ENCODE data around the gene ST13.
"Not testable (repeated sequence)": the region's sequence is repeated elsewhere in the genome, so short reads cannot be mapped to it uniquely, and the experiment has no call there.

ST13 gene

GRCh38 chr22:40853333-40853732, 3.1 kb downstream of the ST13 start:
- intact Hi-C loops (cut with DNase I) = no loop called here
- no peak for DNase-seq

DNA sequence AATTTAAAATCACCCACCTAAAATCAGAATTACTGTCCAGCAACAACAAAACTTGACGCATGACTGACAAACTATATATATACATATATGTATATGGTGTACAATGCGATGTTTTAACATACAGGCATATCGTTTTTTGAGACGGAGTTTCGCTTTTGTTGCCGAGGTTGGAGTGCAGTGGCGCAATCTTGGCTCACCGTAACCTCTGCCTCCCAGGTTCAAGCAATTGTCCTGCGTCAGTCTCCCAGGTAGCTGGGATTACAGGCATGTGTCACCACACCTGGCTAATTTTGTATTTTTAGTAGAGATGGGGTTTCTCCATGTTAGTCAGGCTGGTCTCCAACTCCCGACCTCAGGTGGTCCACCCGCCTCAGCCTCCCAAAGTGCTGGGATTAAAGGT, 10.6 kb downstream of the ST13 start:
- DNase-seq; intact Hi-C loops (cut with DNase I): not testable (repeated sequence)

GRCh38 chr22:40844951-40845350, 11.5 kb downstream of the ST13 start:
- intact Hi-C loops (cut with DNase I) = no loop called here
- DNase-seq = no peak

DNA sequence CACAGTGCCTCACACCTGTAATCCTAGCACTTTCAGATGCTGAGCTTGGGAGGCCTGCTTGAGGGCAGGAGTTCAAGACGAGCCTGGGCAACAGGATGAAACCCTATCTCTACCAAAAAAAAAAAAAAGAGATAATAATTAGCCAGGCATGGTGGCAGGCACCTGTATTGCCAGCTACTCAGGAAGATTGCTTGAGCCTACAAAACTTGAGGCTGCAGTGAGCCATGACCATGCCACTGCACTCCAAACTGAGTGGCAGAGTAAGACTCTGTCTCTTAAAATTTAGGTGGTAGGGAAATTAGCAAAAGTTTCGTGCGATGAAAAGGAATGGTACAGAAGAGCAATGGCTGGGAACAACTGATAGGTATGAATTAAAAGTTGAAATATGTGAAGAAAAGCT, 18.0 kb downstream of the ST13 start:
- intact Hi-C loops (cut with DNase I) = no loop called here
- DNase-seq = no peak

GRCh38 chr22:40834619-40835018, 21.8 kb downstream of the ST13 start:
- intact Hi-C loops (cut with DNase I) = no loop called here
- no peak for DNase-seq

DNA sequence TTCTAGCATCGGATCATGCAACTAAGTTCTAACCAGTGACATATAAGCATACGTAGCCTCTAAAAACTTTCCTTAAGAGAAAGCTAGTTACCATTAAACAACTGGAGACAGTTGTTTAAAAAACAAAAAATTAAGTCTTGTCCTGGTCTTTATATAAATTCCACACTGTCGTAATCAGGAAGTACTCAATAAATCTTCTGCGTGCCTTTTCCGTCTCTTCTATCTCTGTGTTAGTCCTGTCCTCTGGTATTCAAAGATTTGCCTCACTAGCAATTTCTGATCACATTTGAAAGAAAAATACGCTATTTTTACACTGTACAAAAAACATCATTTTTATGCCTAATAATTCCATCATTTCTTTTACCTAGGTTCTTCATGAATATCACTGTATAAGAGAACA, 27.3 kb downstream of the ST13 start:
- no peak for DNase-seq
- intact Hi-C loops (cut with DNase I) = no loop called here

GRCh38 chr22:40826984-40827741, 29.3 kb downstream of the ST13 start:
- no peak for DNase-seq
- intact Hi-C loops (cut with DNase I) = no loop called here

DNA sequence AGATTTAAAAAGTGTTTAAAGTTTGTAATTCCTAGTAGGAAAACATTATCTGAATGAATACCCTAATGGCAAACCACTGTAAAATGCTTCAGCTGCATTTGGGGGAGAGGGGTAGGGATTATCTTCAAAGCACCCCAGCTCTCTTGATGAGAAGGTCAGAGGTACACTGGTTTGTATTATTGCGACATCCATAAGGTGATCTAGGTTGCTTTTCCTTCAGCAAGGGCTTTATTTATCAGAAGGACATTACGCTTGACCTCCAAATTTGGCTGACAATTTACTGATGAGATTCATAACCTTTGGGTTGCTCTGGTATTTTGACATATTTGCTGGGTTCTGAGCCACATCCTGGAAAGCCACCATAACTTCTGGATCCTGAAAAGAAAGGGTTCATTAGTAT, 30.1 kb downstream of the ST13 start:
- intact Hi-C loops (cut with DNase I); DNase-seq: not testable (repeated sequence)

GRCh38 chr22:40823426-40823825, 33.0 kb downstream of the ST13 start:
- intact Hi-C loops (cut with DNase I) = no loop called here
- no peak for DNase-seq

DNA sequence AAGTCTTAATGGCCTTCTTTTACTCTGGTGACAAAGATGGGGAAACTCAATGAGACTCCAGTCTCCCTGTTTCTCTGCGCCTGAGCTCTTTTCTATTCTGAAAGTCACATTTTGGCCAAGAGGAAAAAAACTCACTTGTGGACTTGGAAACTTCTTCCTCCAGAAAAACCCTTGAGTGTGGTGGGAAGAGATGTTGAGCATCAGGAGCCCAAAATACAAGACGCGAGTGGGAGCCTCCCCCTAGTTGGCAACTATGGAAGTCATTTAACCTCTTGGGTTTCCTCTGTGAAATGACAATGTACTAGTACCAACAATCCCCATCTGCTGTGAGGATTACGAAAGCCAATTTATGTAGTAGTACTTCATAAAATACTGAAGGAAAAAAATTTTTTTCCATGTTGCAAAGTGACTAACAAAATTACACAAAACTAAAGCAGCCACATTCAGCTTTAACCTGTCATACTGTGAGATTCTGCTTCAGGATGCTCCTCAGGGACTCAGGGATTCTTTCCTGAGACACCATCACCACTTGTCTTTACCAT, 36.8 kb downstream of the ST13 start:
- intact Hi-C loops (cut with DNase I) = loop anchor here (2.0 kb wide), 1 partner anchor 37 kb away; the partner anchor contains the start of genes ST13 and XPNPEP3
- no peak for DNase-seq

- intact Hi-C loops (cut with DNase I) = loop anchor here (2.0 kb wide), 1 partner anchor 38 kb away; the partner anchor contains the start of genes ST13 and XPNPEP3
- peak; percentile 79 to 96 (median 92) for DNase-seq
Measured at GRCh38 chr22:40818747-40819598, 37.5 kb downstream of the ST13 start, which contains the start of gene SLC25A17. SLC25A17 (minus strand) TSS chr22:40819346; CDS start chr22:40819248, 98 bp downstream.

- DNase-seq = peak in 1 of 42 donors; percentile 1
- intact Hi-C loops (cut with DNase I) = loop anchor here (2.0 kb wide), 1 partner anchor 39 kb away; the partner anchor contains the start of genes ST13 and XPNPEP3
Measured at GRCh38 chr22:40818192-40818746, 38.2 kb downstream of the ST13 start.

GRCh38 chr22:40817737-40818136, 38.7 kb downstream of the ST13 start:
- no peak for DNase-seq
- intact Hi-C loops (cut with DNase I) = loop anchor here (2.0 kb wide), 1 partner anchor 39 kb away; the partner anchor contains the start of genes ST13 and XPNPEP3

GRCh38 chr22:40813912-40814315, 42.5 kb downstream of the ST13 start:
- intact Hi-C loops (cut with DNase I) = no loop called here
- no peak for DNase-seq

DNA sequence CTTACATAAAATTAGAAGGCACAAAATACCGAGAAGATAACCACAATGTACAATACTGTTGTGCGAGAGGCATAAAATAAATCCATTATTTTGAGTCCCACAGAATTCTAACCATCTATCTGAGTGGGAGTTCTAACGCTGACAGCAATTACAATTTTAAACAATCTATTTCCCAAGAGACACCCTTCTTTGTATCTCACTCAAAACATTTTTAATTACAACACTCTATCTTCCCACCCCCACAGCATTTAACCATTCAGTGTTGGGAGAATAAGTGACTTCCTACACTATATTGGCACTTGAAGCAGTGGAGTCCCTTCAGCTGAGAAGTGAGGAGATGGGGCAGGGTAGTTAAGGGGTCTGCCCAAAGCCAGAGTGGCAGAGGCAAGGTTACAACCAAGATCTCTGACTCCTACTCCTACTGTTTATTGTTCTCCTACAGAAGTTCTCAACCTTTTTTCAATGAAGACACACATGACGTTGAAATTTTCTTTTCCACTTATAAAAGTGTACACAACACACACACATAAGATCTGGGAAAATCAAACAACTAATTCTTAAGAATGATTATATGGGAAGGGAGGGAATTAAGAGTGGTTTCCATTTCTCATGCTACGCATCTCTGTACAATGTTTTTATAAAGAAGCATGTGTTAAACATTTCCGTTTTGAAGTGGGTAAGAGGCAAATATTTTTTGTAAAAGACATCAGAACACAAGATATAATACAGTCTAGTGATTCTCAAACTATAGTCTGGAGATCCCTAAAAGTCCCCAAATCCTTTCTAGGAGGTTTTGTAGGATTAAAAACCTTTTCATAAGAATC, 48.2 kb downstream of the ST13 start:
- intact Hi-C loops (cut with DNase I) = no loop called here
- no peak for DNase-seq

GRCh38 chr22:40806711-40807110, 49.7 kb downstream of the ST13 start:
- intact Hi-C loops (cut with DNase I) = no loop called here

DNA sequence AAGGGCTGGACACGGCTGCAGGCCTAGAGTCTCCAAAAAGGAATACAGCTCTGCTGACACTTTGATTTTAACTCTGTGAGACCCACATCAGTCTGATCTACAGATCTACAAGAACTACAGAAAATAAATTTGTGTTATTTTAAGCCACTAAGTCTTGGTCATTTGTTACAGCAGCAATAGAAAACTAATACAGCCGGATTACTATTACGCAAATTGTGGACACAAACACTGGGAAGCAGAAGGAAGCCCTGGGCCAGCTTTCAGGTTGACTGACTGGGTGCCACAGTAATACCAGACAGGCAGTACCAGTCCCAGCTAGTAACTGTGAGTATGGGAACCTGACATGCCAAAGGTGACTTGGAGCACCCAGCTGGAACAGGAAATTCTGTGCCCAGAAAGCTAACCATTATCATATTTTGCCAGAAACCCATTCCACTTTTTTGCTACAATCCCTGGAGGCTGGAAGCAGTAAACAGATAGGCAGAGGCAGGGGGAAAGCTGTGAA, 50.7 kb downstream of the ST13 start:
- no peak for DNase-seq
- intact Hi-C loops (cut with DNase I) = no loop called here

More at GRCh38 chr22:40806711-40807110, 49.7 kb downstream of the ST13 start:
- DNase-seq = no peak

GRCh38 chr22:40805239-40805638, 51.2 kb downstream of the ST13 start:
- no peak for DNase-seq
- intact Hi-C loops (cut with DNase I) = no loop called here

All from head of caudate nucleus (tissue), 42 donors.